OCI-LY7 (cell line): ENCODE data around the gene GMDS.

ENCODE experiments used
- CTCF ChIP-seq: fragments of 200-600 bp; sonication (generic); conservative IDR thresholded peaks from 2 replicates; pipeline ENCODE4 v1.5.1; 2014; ENCODE audit warnings: mild to moderate bottlenecking, antibody characterized with exemption, low read length, moderate library complexity, mixed read lengths
- EZH2phosphoT487 ChIP-seq: fragments of 200-600 bp; sonication (generic); IDR thresholded peaks from 2 replicates; pipeline ENCODE4 v1.6.1; 2018; ENCODE audit warnings: low read depth, borderline replicate concordance, mild to moderate bottlenecking, mixed run types, antibody characterized with exemption, low read length, moderate library complexity, mixed read lengths

- TF ChIP-seq CTCF (no peak), EZH2phosphoT487 (no peak)
Observed at GRCh38 chr6:2197177-2197671, 48.2 kb downstream of the GMDS start.
